OCI-LY3 (cell line): ENCODE measurements around the gene RDH5.

Experiments
- H2AFZ ChIP-seq: fragments of 200-600, 300-600 bp; shearing (Covaris generic); 2 replicates; pipeline ENCODE4 v1.6.0; 2014; ENCODE audit warnings: antibody characterized with exemption, low read depth, low read length
- H3K27ac ChIP-seq: fragments of 200-600, 300-600 bp; sonication (generic); 2 replicates; pipeline ENCODE4 v1.5.1; 2014; ENCODE audit warnings: mild to moderate bottlenecking, low read length, moderate library complexity, mixed read lengths
- H3K27me3 ChIP-seq: fragments of 200-600, 300-600 bp; sonication (generic); 2 replicates; pipeline ENCODE4 v1.6.1; 2014; ENCODE audit warnings: low read depth, low read length, mixed read lengths
- H3K36me3 ChIP-seq: fragments of 200-600, 300-600 bp; sonication (generic); replicated peaks from 2 replicates; pipeline ENCODE3; 2014; ENCODE audit warnings: low read depth, low read length, mixed read lengths
- H3K4me1 ChIP-seq: fragments of 300-600, 200-600 bp; sonication (generic); 2 replicates; pipeline ENCODE4 v1.6.1; 2014; ENCODE audit warnings: low read length, mixed read lengths
- H3K4me2 ChIP-seq: fragments of 200-600, 300-600 bp; sonication (generic); 2 replicates; pipeline ENCODE4 v1.6.1; 2014; ENCODE audit warnings: low read length, mixed read lengths
- H3K4me3 ChIP-seq: fragments of 300-600, 200-600 bp; sonication (generic); 2 replicates; pipeline ENCODE4 v1.5.1; 2014; ENCODE audit warnings: antibody characterized with exemption, mild to moderate bottlenecking, low read length, moderate library complexity
- H3K79me2 ChIP-seq: fragments of 300-600, 200-600 bp; shearing (Covaris generic); 2 replicates; pipeline ENCODE4 v1.6.1; 2014; ENCODE audit warnings: mild to moderate bottlenecking, low read length, mixed read lengths
- H3K9ac ChIP-seq: fragments of 300-600, 200-600 bp; shearing (Covaris generic); 2 replicates; pipeline ENCODE4 v1.6.0; 2014; ENCODE audit warnings: mild to moderate bottlenecking, low read length, moderate library complexity
- H3K9me3 ChIP-seq: fragments of 200-600, 300-600 bp; shearing (Covaris generic); 2 replicates; pipeline ENCODE4 v1.6.1; 2014; ENCODE audit warnings: low read length, mixed read lengths; ENCODE audit not compliant: insufficient read depth
- H4K20me1 ChIP-seq: fragments of 200-600, 300-600 bp; sonication (generic); 2 replicates; pipeline ENCODE4 v1.6.1; 2016; ENCODE audit warnings: low read length, mixed read lengths; ENCODE audit not compliant: insufficient read depth
- EZH2phosphoT487 ChIP-seq: fragments of 200-600 bp; shearing (Covaris generic); IDR thresholded peaks from 2 replicates; pipeline ENCODE4 v1.6.1; 2018; ENCODE audit warnings: antibody characterized with exemption, mixed run types, low read depth
- TF ChIP-seq, protein P1 (sequence below): fragments of 200-600, 300-600 bp; sonication (generic); IDR thresholded peaks from 2 replicates; pipeline ENCODE4 v1.5.1; 2014; ENCODE audit warnings: antibody characterized with exemption, low read length, low read depth

Gene RDH5

DNA sequence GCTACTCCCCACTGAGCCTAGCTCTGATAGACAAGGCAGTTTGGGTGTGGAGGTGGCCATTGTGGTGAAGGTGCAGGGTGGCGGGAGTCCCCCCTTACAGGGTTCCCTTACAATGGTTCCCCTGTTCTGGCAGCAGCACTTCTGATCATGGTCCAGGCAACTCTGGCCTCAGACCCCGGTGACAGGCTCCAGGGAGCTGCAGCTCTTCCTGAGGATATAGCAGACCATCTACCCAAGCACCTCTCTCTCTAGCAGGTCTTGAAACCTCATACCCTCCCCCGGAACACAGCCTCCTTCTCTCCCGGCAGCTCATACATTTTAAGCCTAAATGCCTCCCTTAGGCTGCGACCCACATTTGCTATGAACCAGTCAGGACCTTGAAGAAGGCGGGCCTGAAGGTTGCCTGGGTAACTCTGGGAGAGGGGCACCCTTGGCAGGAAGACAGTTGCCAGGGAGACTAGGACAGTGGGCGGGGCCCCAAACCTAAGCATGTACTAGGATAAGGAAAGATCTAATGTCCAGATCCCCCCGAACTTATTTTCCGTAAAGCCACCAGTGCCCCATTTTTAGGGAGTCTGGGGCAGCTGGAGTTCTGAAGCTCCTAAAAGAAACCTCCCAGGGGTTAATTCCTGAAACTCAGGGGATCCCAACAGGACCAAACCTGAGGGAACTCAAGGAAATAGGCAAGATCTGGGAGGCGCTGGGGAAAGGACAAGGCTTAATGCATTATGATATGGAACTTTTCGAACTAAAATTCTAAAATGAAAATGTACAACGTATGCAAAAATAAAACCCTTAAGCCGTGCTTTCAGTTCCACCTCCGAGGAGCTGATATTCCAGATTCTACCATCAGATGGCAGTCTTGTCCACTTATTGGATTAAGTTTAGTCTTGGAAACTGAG lies 18.2 kb downstream of the RDH5 start:
- Histone ChIP-seq H2AFZ (peak overlapping the region; percentile 96), H4K20me1 (no peaks in the 10 kb centered on the region), H3K27me3 (peaks cover 10% of the 10 kb centered on the region; the same call in 1 of the 2 replicates), H3K27ac (peak overlapping the region; percentile 80), H3K4me1 (peaks cover 12% of the 10 kb centered on the region), H3K4me3 (peak overlapping the region; percentile 87), H3K36me3 (no peaks in the 10 kb centered on the region), H3K79me2 (no peaks in the 10 kb centered on the region), H3K9ac (peak overlapping the region; percentile 83), H3K9me3 (no peaks in the 10 kb centered on the region), H3K4me2 (peak overlapping the region; percentile 94)
- TF ChIP-seq, protein P1, sequence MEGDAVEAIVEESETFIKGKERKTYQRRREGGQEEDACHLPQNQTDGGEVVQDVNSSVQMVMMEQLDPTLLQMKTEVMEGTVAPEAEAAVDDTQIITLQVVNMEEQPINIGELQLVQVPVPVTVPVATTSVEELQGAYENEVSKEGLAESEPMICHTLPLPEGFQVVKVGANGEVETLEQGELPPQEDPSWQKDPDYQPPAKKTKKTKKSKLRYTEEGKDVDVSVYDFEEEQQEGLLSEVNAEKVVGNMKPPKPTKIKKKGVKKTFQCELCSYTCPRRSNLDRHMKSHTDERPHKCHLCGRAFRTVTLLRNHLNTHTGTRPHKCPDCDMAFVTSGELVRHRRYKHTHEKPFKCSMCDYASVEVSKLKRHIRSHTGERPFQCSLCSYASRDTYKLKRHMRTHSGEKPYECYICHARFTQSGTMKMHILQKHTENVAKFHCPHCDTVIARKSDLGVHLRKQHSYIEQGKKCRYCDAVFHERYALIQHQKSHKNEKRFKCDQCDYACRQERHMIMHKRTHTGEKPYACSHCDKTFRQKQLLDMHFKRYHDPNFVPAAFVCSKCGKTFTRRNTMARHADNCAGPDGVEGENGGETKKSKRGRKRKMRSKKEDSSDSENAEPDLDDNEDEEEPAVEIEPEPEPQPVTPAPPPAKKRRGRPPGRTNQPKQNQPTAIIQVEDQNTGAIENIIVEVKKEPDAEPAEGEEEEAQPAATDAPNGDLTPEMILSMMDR: peak; percentile 87
- no peak for TF ChIP-seq EZH2phosphoT487

DNA sequence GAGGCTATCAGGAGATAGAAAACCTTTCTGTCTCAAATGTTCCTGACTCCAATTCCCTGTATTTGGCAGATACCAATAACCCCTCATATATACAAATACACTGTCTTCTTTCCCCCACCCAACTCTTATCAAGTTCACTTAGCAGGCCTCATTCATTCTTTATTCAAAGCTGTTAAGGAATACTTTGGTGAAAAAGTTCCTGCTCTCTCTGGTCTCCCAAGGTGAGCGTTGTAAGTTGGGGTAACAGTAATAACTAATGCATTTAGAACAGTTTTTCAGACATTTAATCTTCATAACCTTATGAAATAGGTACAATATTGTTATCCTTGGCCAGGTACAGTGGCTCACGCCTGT lies 18.8 kb downstream of the RDH5 start:
- no peak overlapping the region; the same call in 1 of the 2 replicates for H3K4me2 ChIP-seq

DNA sequence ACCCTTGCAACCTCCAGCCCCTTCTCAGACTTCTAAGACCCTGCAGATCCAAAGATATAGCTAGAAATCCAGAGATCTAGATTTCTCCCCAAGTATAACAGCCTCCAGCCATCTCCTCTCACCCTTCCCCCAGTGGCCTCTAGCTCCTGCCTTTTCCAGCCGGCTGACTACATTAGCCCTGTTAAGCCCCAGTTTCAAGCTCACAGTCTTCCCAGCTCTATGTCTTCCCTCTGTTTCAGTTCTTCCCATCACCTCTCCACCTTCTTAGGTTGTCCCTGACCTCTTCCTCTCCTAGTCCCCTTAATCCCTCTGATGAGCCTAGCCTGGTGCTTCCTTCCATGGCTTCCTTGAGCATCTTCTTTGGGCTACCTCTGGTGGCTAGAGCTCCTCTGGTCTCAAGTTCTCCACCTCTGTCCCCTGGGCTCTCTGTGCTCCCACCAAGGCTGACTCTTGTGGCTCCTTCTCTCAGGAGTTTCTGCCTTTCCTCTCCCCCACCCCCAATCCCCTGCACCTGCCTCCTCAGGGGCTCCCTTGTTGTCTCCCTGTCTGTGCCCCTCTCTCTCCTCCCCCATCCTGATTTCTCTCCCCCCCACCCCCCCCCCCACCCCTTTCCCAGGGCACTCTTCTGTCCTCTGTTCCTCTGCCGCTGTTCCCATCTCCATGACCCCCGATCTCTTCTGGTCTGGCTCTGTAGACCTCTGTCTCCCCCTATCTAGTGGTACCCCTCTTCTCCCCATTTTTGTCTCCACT lies 21.9 kb downstream of the RDH5 start:
- Histone ChIP-seq H3K4me2 (peak overlapping the region; percentile 87), H4K20me1 (no peaks in the 10 kb centered on the region), H3K4me1 (peaks cover 26% of the 10 kb centered on the region), H3K36me3 (no peaks in the 10 kb centered on the region), H3K9me3 (no peaks in the 10 kb centered on the region), H3K4me3 (peak overlapping the region; percentile 83), H2AFZ (peak overlapping the region; percentile 82), H3K27me3 (peaks cover 14% of the 10 kb centered on the region), H3K9ac (peak overlapping the region; percentile 56), H3K79me2 (no peaks in the 10 kb centered on the region), H3K27ac (no peak overlapping the region)
- TF ChIP-seq EZH2phosphoT487: no peak
- TF ChIP-seq, protein P1: no peak

More for the DNA sequence above, 18.8 kb downstream of the RDH5 start:
- Histone ChIP-seq H3K9me3 (no peaks in the 10 kb centered on the region), H3K4me3 (peak overlapping the region; percentile 87), H3K9ac (no peak overlapping the region), H3K79me2 (no peaks in the 10 kb centered on the region), H3K36me3 (no peaks in the 10 kb centered on the region), H4K20me1 (no peaks in the 10 kb centered on the region), H2AFZ (no peak overlapping the region), H3K27ac (no peak overlapping the region), H3K4me1 (peaks cover 12% of the 10 kb centered on the region), H3K27me3 (peaks cover 10% of the 10 kb centered on the region; the same call in 1 of the 2 replicates)
- no peak for TF ChIP-seq EZH2phosphoT487
- TF ChIP-seq, protein P1: no peak
